ENCODE results near the gene CERS1.

Gene CERS1

GRCh38 chr19:18861917-18862316 is 34.0 kb downstream of the CERS1 start:
- no peak for DNase-seq (ENCODE audit: low spot score)
- no peak for TF ChIP-seq CTCF (IDR thresholded peaks at IDR 0.05; ENCODE audit: extremely low read depth, missing control alignments)

- no peak for DNase-seq (ENCODE audit: low spot score)
- no peak for TF ChIP-seq CTCF (IDR thresholded peaks at IDR 0.05; ENCODE audit: extremely low read depth, missing control alignments)
Measured at GRCh38 chr19:18861235-18861634, 34.7 kb downstream of the CERS1 start.

GRCh38 chr19:18860725-18861124 is 35.2 kb downstream of the CERS1 start:
- TF ChIP-seq CTCF (IDR thresholded peaks at IDR 0.05; ENCODE audit: extremely low read depth, missing control alignments): no peak
- DNase-seq (ENCODE audit: low spot score): no peak

GRCh38 chr19:18860302-18860700 is 35.7 kb downstream of the CERS1 start:
- no peak for TF ChIP-seq CTCF (IDR thresholded peaks at IDR 0.05; ENCODE audit: extremely low read depth, missing control alignments)
- DNase-seq (ENCODE audit: low spot score): no peak

- DNase-seq (ENCODE audit: low spot score): no peak
- TF ChIP-seq CTCF (IDR thresholded peaks at IDR 0.05; ENCODE audit: extremely low read depth, missing control alignments): no peak
Measured at GRCh38 chr19:18859676-18860301, 36.2 kb downstream of the CERS1 start.

- TF ChIP-seq CTCF (IDR thresholded peaks at IDR 0.05; ENCODE audit: extremely low read depth, missing control alignments): no peak
- DNase-seq (ENCODE audit: low spot score): no peak
Measured at GRCh38 chr19:18858906-18859646, 36.9 kb downstream of the CERS1 start.

- DNase-seq (ENCODE audit: low spot score): no peak
- no peak for TF ChIP-seq CTCF (IDR thresholded peaks at IDR 0.05; ENCODE audit: extremely low read depth, missing control alignments)
Measured at GRCh38 chr19:18857223-18857622, 38.7 kb downstream of the CERS1 start.

All from GM20000 (cell line).